ENCODE results near the gene SIGLEC9. TPM values are rescaled to one million over a fixed set of nuclear protein-coding genes. Genes with fewer than 3 reads are reported as not detected.

The SIGLEC9 gene
- total and polyA plus RNA-seq, 2 of the 8 experiments (the other 6 are each of a cell fraction or from before 2014, with no cell fraction given): not detected

- no peak overlapping the region for H3K4ac ChIP-seq (replicated peaks; ENCODE audit: insufficient read length, low read depth, low read length)
- no peak overlapping the region for H2BK5ac ChIP-seq (ENCODE audit: low read depth, low read length)
- no peak overlapping the region for H3K23ac ChIP-seq (ENCODE audit: insufficient read length)
- TF ChIP-seq CHD1 (IDR thresholded peaks at IDR 0.05; ENCODE audit: low read depth, low read length) (no peak), MAFK (IDR thresholded peaks at IDR 0.05; ENCODE audit: low read depth, low read length) (peak; percentile 60; the same call in 1 of the 2 replicates)
- H3K4me2 ChIP-seq (ENCODE audit: insufficient read depth in 1 of 2, low read depth in 2 of 2, low read length in 2 of 2): no peak overlapping the region
- ChIA-PET CTCF (ENCODE audit: partially characterized antibody) (no interaction called here), POLR2A (ENCODE audit: partially characterized antibody) (no interaction called here)
- no peak overlapping the region for H3K56ac ChIP-seq (replicated peaks; ENCODE audit: insufficient read length, low read depth, low read length)
- no peak for FAIRE-seq
- no peaks in the 10 kb centered on the region for H3K4me1 ChIP-seq (replicated peaks in 1 of 4; ENCODE audit: control insufficient read depth in 3 of 4, insufficient read depth in 4 of 4, low read length in 3 of 4)
- no peaks in the 10 kb centered on the region for H3K23me2 ChIP-seq (ENCODE audit: low read depth, low read length)
- H4K8ac ChIP-seq (ENCODE audit: extremely low read depth, insufficient read depth, low read length): no peak overlapping the region
- no peak overlapping the region for H3K18ac ChIP-seq (ENCODE audit: extremely low read depth, low read length)
- peaks cover 7 to 13% of the 10 kb centered on the region in 2 experiments; a peak in 3 of 4 replicates for H3K9me3 ChIP-seq (ENCODE audit: insufficient read depth in 2 of 2, low read depth in 1 of 2, low read length in 1 of 2)
- no peaks in the 10 kb centered on the region for H3K36me3 ChIP-seq (ENCODE audit: control insufficient read depth in 2 of 4, insufficient read depth in 4 of 4, low read length in 3 of 4)
- DNase-seq (ENCODE audit: low read depth in 1 of 2, low spot score in 2 of 2): no peak
- peaks cover 0 to 1% (median 0%) of the 10 kb centered on the region in 4 experiments; a peak in 1 of 7 replicates for H3K27me3 ChIP-seq (replicated peaks in 1 of 4; ENCODE audit: control insufficient read depth in 3 of 4, extremely low read depth in 1 of 4, insufficient read depth in 3 of 4, low read length in 3 of 4)
- no peak overlapping the region for H3K14ac ChIP-seq (ENCODE audit: insufficient read length)
- WGBS, 2 experiments (ENCODE audit: extremely low coverage in 1 of 2, insufficient coverage in 1 of 2, insufficient read length in 1 of 2, insufficient replicate concordance in 2 of 2, low coverage in 1 of 2, low lambda C conversion rate in 2 of 2, missing lambda C conversion rate in 1 of 2): 83% methylated on average over 3 of the region's 3 CpGs; no CpG with 5 or more reads in 1 of the 2 experiments
- H3K4me3 ChIP-seq (ENCODE audit: extremely low read depth in 1 of 4, insufficient read depth in 2 of 4, low read depth in 3 of 4, low read length in 4 of 4): no peak overlapping the region
- no peak overlapping the region for H3K27ac ChIP-seq (ENCODE audit: low read depth, low read length)
- no peak overlapping the region for H2AK5ac ChIP-seq (ENCODE audit: low read depth, low read length)
- no peak overlapping the region for H2BK12ac ChIP-seq (ENCODE audit: low read depth, low read length)
- no peak overlapping the region for H4K91ac ChIP-seq (replicated peaks; ENCODE audit: insufficient read length, low read length)
- no peak overlapping the region for H2BK20ac ChIP-seq (ENCODE audit: low read length)
- no peaks in the 10 kb centered on the region for H3K79me1 ChIP-seq (ENCODE audit: low read depth, low read length)
- H2BK15ac ChIP-seq (ENCODE audit: low read length): no peak overlapping the region
- H2AFZ ChIP-seq (ENCODE audit: low read length): no peak overlapping the region
- no peaks in the 10 kb centered on the region for H4K20me1 ChIP-seq (replicated peaks in 1 of 2; ENCODE audit: control insufficient read depth in 1 of 2, insufficient read depth in 2 of 2, low read length in 2 of 2)
- H3K79me2 ChIP-seq (ENCODE audit: control insufficient read depth in 1 of 2, insufficient read depth in 2 of 2, low read length in 2 of 2): no peaks in the 10 kb centered on the region
- no peak overlapping the region for H2BK120ac ChIP-seq (replicated peaks; ENCODE audit: low read depth, low read length)
- H4K5ac ChIP-seq (ENCODE audit: insufficient read length, low read depth, low read length): no peak overlapping the region
- no peak overlapping the region for H3K9ac ChIP-seq (replicated peaks in 1 of 4; ENCODE audit: extremely low read depth in 1 of 4, low read depth in 3 of 4, low read length in 3 of 4)
Measured at GRCh38 chr19:51164215-51164614, 39.5 kb downstream of the SIGLEC9 start.

Data from H1 (cell line).